Stimulated activated CD4-positive, alpha-beta T cell treated with anti-CD3 and anti-CD28 coated beads, Interleukin-2, amount 100 ng/mL, for 48 hours (primary cell): ENCODE results near the gene CTRL.
A peak's percentile ranks its signal among the peaks of the same experiment; 100 is the strongest.
"Not testable (repeated sequence)": the region's sequence is repeated elsewhere in the genome, so short reads cannot be mapped to it uniquely, and the experiment has no call there.

Source experiments
- DNase-seq, 2 donors: peaks; one replicate each; pipeline ENCODE4 v3.0.0-alpha.2; 2020

Gene CTRL

DNA sequence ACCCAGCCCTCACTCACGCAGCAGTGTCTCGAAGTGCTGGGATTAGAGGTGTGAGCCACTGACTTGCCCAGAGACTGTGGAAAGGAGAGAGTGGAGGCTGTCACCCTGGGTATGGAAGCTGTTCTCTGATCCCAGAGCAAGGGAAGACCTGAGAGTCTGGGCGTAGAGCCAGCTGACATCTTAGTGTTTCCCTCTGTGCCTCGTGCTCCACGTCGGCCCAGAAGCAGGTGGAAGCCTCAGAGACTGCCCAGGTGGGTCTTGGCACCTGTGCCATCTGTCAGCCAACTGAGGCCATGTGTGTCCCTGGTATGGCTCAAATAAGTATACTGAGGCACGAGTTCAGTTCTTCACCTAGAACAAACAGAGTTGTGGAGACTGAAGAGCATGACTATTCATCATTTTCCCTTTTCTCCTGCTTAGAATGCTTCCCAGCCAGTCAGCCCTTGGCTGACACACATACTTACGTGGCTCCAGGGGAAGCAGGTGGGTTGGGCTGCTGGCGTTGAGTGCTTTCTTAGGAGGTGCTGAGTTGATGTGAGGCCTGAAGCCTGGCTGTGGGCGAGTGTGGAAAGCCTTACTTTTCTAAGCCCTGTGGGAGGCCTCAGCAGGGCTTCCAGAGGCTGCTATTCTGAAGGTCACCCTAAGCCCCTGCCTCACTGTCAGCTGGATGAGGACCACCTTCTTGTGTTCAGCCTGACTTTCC, 8.1 kb downstream of the CTRL start:
- DNase-seq = no peak

DNA sequence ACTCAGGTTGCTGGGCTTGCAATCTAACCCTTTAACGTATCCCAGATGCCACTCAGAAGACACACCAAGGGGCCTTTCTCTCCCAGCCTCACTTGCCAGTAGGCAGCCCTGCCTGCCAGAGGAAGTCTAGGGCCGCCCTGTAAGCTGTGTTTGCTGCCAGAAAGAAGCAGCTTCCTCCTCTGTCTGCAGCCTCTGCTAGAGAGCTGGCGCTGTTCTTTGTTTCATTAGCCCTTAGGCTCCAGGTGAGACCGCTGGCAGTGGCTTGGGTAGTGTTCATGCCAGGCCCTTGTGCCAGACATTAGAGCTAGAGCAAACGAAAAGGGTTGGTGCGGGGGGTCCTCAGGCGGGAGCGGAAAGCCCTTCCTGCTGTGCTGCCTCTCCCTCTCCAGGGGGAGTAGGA, 8.9 kb downstream of the CTRL start:
- no peak for DNase-seq

DNA sequence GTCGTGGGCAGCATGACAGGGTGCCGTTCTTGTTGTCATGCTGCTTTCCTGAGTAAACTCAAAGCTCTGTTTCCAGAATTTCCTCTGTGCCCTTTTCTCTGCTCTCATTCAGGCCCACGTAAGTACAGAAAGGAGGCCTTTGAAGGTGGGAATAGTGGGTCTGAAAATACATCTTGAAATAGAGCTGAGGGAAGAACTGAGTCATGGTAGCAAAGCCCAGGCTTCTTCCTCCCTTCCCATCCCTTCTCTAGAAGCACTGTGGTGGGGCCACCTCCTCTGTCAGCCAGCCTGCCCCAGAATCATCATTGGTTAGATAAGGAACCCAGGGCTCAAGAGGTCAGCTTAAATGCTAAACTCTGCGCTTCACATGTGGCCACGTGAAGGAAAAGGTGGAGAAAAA, 9.4 kb downstream of the CTRL start:
- DNase-seq = no peak

DNA sequence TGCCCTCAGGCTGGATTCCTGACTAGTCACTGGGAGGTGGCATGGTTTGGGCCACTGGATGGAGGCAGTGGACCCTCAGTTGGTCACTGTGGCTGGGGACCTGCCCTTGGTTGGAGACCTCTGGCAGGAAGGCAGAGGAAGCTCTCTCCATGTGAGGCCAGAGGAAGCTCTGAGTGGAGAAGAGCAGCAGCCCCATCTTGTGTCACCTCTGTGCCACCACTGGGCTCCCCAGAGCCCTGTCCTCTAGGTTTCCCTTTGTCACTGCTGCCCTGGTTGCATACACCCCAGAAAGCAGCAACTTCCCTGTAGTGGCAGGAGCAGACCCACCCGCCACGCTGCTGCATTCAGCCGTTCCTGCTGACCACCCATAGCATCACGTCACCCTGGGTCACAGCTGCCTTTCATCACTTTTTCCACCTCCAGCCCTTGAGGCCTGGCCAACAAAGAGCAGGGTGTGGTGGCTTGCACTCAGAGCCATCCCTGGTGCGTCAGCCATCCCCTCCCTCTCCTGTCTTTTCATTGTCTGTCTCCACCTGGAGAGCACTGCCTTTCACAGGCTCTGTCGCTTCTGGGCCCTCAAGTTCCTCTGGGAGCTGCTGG, 11.9 kb downstream of the CTRL start:
- DNase-seq = no peak

DNA sequence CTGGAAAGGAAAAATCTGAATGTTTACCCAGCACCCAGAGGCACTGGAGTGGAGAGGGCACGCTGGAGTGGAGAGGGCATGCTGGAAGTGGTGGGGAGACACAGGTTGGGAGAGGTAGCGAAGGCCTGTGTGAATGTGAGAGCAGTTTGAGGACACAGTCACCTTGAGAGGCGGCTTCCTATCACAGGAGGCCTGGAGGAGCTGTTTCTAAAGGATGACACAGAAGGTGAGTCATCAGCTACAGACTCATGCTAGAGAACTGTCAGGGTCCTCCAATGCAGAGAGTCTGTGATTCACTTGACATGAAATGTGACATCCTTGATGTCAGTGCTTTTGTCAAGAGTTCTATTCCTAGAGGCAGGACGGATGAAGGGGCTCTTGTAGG, 13.8 kb downstream of the CTRL start:
- no peak for DNase-seq

DNA sequence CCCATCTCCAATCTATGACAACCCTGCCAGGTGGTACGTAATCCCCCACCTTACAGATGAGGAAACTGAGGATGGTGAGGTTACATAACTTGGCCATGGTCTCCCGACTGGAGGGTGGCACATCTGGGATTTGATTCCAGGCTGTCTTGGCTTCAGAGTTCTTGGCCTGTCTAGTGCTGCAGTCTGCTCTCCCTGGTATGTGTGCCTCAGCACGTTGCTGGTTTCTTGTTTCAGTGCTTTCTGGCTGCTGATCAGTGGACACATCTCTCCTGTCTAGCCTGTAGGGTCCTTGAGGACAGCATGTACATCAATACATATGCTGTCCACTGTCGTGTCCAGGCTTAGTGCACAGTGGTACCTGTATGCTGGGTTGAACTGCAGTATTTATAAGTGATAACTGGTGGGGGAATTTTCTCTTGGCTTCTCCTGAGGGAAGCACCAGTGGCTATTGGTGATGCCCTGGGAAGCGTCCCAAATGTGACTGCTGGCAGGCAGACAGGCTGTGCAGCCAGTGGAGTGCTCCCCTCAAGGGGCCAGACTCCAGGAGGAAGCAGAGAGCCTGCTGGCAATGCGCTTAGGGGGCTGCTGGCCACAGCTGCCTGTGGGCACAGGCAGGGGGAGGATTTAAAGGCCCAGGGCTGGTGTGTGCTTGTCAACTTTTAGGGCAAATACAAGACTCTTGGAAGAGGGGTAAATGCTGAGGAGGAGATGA, 14.4 kb downstream of the CTRL start:
- DNase-seq = no peak

DNA sequence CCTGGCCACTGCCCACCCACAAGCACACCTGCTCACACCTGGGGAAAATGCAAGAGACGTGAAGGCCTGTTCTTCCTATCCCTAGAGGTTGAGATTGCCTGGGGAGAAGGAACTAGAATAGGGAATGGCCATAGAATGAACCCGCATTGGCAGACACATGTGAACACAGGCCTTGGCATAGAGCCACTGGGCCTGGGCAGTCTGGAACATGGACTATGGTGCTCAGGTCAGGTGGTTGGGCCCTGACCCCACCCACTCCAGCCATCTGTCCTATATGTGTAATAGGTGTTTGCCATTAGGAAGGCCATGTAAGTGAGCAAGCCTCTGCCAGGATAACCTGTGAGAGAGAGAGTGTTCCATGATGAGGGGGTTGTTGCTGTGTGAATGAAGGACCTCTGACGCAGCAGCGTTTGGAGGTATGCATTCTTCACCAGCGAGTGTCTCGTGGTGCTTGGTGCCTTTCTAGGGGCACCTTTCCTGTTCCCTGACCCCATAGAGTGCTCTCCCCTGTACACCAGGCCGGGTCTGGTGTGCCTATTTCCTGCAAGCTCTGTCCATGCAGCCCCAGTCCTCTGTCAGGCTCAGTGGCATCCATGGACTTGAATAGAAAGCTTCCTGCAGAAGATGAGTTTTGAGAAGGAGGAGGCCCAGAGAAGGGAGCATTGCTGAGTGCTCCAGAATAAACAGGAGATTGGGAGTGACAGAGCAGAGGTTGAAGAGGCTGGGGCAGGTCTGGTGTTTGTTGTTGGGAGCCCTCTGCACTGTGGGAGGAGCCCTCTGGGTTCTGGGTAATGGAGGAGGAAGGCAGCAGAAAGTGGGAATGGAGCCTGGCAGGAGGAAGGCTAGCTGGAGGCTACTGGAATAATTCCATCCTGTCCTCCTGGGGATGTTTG, 15.6 kb downstream of the CTRL start:
- DNase-seq = no peak

DNA sequence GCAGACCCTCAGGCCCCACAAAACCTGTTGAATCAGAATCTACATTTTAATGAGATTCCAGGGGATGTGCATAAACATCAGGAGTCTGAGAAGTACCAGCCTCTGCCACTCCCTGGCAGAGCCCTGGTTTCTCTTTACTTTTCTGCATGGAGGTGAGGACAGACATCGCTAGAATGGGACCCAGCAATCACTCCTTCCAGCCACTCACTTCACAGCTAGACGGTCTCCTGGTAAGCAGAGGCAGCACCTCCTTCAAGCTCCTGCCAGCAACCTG, 16.2 kb downstream of the CTRL start:
- not testable (repeated sequence) for DNase-seq

DNA sequence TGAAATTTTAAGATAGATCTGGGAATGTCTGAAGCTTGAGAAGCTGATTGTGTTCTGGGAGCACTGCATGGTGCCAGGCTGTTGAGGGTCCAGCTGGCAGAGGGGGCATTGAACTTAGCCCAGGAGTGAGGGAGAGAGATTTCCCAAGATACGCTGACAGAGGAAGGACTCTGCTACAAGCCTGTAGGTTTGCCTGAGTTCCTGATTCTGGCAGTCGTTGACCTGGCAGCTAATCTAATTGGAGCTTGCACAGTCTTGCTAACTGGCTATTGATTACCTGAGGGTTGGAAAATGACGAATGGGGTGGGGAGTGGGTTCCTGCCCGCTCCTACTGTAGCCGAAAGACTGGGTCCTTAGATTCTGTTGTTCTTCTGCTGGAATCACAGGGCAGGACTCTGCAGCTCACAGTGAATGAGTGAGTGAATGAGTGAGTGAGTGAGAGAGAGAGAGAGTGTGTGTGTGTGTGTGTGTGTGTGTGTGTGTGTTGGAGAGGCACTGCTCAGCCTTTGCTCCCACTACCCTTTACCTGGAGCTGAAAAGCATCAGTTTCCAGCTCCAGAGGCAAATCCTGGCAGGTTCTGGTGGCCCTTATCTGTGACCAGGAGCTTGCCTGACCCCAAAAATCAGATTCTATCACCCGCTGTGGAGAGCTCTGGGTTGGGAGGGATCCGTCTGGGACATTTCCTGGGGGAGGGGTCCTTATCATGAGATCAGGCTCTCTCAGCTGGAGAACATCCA, 16.7 kb downstream of the CTRL start:
- no peak for DNase-seq

DNA sequence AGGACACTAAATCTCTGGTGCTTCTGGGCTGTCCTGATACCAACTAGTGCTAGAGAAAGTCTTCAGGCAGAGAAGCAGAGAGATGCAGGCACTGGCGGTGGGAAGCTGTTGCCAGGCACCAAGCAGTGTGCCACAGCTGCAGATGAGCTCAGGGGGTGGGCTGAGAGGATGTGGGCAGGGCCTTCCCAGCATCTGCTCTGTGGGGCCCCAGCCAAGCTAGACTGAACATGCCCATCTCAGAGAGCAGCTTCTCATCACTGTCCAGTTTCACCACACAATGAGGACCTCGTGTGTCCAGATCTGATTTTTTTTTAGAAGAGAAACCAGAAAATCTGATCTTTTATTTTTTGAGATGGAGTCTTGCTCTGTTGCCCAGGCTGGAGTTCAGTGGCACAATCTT, 21.5 kb downstream of the CTRL start:
- DNase-seq = no peak

DNA sequence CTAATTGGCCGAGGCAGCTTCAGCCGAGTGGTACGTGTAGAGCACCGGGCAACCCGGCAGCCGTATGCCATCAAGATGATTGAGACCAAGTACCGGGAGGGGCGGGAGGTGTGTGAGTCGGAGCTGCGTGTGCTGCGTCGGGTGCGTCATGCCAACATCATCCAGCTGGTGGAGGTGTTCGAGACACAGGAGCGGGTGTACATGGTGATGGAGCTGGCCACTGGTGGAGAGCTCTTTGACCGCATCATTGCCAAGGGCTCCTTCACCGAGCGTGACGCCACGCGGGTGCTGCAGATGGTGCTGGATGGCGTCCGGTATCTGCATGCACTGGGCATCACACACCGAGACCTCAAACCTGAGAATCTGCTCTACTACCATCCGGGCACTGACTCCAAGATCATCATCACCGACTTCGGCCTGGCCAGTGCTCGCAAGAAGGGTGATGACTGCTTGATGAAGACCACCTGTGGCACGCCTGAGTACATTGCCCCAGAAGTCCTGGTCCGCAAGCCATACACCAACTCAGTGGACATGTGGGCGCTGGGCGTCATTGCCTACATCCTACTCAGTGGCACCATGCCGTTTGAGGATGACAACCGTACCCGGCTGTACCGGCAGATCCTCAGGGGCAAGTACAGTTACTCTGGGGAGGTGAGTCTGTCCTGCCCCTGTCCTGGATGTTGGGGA, 22.5 kb downstream of the CTRL start:
- DNase-seq = no peak

DNA sequence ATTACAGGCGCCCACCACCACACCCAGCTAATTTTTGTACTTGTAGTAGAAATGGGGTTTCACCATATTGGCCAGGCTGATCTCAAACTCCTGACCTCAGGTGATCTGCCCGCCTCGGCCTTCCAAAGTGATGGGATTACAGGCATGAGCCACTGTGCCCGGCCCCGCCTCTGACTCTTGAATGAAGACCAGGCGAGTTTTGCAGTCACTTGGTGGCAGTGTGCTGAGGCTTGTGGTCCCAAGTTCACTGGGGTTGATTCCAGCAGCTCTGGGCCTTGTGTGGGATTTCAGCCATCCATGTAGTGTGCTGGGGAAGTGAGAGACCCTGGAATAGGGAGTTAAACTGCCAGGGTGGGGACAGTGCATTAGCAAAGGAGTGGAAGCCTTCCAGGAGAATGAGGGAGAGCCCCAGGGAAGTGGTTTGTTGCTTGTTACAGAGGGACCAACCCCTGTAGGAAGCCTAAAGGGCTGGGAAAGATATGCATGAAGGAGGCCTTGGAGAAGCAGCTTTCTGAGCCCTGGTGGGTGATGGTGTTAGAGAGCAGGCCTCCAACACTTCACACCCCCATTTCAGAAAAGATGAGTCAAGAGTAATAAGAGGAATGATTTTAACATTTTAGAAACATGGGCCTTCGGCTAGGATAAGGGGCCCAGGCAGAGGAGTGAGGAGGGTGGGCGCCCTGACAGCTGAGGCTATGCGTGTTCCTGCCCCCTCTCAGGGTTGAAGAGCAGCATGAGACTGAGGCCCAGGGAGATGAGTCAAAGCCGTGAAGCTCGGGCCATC, 24.1 kb downstream of the CTRL start:
- no peak for DNase-seq

DNA sequence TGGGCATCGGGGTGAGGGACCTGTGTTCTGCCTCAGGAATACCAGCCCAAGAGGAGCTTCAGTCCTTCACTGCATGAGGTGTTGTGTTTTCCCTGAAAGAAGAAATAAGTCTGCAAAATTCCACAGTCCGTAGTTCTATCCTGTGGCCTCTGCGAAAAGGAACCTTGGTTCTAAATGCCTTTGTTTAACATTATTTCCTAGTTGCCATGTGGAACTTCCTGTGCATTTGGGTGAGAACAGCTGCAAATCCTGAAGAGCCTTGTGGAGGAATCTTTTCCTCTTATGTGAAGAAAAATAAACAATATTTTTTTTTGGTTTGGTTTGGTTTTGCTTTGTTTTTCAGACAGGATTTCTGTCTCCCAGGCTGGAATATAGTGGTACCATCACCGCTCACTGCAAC, 28.8 kb downstream of the CTRL start:
- DNase-seq = no peak

DNA sequence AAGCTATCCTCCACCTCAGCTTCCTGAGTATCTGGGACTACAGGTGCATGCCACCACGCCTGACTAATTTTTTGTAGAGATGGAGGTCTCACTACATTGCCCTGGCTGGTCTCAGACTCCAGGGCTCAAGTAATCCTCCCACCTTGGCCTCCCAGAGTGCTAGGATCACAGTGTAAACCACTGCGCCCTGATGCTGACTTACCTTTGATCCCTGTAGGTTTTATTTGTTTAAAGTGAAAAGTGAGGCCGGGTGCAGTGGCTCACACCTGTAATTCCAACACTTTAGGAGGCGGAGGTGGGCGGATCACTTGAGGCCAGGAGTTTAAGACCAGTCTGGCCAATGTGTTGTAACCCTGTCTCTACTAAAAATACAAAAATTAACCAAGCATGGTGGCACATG, 29.9 kb downstream of the CTRL start:
- no peak for DNase-seq

DNA sequence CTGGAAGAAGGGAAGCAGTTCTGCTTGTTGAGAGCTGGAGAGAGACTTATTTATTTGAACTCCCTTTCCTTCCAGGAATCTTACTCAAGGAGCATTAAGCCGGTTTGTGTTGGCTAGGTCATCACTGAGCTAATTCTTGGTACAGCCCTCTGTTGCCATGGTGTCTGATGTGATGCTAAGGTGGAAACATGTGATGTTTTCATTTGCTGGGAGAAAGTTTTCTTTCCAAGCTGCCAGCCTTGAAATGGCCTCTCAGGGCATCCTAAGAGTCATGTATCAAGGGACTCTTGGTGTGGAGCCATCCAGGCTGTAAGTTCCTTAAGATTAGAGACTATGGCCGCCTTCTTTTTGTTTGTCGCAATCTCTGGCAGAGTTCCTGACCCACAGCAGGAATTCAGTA, 34.4 kb downstream of the CTRL start:
- no peak for DNase-seq

DNA sequence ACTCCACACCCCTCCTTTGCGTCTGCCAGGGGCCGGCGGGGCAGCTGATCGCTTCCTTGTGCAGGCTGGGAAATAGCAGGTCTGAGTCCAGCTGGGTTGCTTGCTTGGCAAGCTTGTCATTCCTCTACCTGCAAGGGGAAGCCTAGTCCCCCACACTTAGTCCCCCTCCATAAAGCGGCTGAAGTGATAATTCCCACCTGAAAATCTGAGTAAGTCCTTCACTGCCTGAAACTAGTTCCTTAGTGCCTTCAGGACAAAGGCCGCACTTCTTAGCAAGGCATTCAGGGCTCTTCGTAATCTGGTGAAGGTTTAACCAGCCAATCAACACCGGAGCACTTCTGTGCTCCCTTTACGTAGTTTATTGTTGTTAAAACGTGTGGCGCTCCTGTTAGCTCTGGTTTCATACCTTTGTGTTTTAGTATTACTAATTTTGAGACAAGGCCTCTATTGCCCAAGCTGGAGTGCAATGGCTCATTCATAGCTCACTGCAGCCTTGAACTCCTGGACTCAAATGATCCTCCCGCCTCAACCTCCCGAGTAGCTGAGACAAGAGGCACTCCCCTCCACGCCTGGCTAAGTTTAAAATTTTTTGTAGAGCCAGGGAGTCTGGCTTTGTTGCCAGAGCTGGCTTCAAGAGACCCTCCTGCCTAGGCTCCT, 37.8 kb downstream of the CTRL start:
- DNase-seq = no peak

DNA sequence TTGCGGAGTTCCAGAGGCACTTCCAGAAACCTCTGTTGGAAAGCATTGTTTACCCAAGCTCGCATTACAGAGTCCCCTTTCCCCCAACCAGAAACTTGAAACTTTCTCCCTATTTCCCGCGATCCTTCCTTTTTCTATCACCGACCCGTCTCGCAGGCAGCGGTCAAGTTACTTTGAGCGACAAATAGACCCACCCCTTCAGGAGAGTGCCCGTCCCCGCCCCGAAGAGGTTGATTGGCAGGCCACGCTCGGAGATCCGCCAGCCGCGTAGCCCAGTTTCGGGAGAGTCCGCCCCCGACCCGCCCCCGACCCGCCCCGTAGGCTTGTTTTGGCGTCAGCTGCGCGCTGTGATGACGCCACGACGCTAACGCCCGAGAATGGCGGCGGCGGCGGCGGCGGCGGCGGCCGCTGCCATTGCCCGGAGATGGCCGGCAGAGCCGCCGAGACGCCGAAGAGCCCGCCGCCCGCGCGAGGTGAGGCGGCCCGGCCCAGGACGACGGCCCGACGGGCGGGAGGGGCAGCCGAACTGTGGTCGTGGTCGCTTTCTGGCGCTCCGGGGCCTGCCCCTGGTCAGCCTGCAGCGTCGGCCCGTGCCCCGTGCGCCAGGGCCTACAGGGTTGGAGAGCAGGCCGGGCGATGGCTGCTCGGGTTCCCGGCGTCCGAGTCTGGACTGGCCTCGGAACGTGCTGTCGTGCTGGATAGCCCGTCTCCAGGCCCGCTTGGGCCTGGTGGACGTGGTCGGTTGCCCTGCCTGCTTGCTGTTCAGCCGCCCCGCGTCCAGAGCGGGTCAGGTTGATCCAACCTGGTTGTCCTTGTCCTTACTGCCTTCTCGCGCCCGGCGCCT, 38.5 kb downstream of the CTRL start, which contains the start of gene PSKH1:
TSS of gene PSKH1 (plus strand) at position 356 of the 844 bp plus-strand sequence. CDS start 15,496 bp downstream, outside the sequence.
- peak; percentile 91 to 95 for DNase-seq

DNA sequence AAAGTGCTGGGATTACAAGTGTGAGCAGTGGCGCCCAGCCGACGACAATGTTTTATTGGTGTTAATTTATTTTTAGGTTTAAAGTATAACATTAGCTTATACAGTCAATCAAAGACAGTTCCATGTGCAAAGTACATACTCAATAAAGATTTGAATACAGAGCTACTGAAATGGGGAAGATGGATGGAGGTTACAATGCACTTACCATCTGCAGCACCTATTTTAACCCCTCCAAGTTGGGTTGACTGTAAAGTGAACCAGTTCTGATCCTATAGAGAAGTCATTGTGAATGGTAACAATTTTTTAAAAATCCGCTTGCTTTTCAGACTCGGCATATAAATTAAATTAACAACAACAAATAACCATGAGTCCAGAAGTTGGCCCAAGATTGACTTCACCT, 39.3 kb downstream of the CTRL start:
- no peak for DNase-seq

DNA sequence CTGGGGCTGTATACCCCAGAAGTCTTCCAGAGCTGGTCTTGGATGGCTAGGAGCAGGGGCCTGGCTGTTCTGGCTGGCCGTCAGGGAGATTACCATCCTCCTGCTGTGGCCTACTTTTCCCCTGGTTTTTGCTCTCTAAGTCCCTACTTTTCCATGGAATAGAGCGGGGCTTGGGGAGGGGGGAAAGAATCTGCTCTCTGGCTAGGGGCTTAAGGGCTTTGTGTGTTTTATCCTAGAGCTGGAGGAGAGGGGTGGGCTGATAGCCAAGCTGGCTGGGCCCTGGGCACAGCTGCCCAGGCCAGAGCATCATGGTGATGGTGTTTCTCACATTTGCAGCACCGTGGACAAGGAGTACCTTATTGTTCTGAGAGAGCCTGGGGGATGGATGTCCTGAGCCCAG, 43.3 kb downstream of the CTRL start:
- no peak for DNase-seq

DNA sequence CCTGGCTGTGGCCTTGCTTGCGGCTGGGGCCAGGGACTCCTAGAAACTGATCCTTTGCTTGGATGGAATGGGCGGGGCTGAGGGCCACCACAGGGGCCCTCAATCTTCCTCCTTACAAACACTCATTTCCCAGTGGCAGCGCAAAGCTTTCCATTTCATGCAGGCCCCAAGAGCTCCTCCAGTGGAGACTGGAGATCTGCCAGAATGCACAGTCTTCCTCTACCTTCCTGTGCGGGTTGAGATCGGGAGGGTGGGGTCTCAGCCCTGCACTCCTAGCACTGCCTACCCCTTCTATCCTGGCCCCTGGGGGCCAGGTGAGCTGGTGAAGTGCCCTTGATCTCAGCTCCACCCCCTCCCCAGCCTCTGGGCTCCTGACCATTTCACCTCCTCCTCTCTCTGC, 45.3 kb downstream of the CTRL start:
- DNase-seq = no peak
